K562 (cell line): ENCODE results near the gene COCH. TPM values are rescaled to one million over a fixed set of nuclear protein-coding genes. Genes with fewer than 3 reads are reported as not detected.

Experiments
- ATAC-seq: fragments of 200-7000 bp; cut with Tn5 transposase; 3 replicates; pipeline ENCODE4 v1.9.1; 2020; ENCODE audit warnings: moderate library complexity
- BruUV-seq: library from RNA; stranded (reverse); fragments of 400-500 nt; replicated peaks from 2 replicates; lab custom pipeline; 2021; lab: Mats Ljungman, UMichigan
- CTCF ChIA-PET: fragments of 300-600 bp; formaldehyde crosslinking; extraction: SDS; loops from one replicate; lab custom pipeline; 2021; ENCODE audit warnings: low intra/inter-chr PET ratio; lab: Yijun Ruan, JAX
- POLR2A ChIA-PET: fragments of 300-600, 350-650 bp; sonication (Branson Sonifier 250); formaldehyde crosslinking; extraction: SDS; loops from one replicate; lab custom pipeline; 2021; ENCODE audit warnings: antibody characterized with exemption, inconsistent platforms; lab: Yijun Ruan, JAX
- DNase-seq, 4 experiments: peaks; one replicate each; pipeline versions ENCODE4 v3.0.0 to v3.0.0-alpha.2; 2011 to 2018; ENCODE audit warnings: low spot score in 3 of 4, mixed read lengths in 3 of 4; ENCODE audit errors: extremely low read depth in 1 of 4
- FAIRE-seq: peaks from 2 replicates; lab custom pipeline; 2011; peaks lifted over from hg19 to GRCh38; lab: Jason Lieb, UNC
- H2AFZ ChIP-seq: 2 replicates; pipeline ENCODE4 v1.6.0; 2011; ENCODE audit warnings: low read depth, low read length, control low read depth, inconsistent platforms
- H3K27ac ChIP-seq: fragments of 200-600 bp; 3 replicates; pipeline ENCODE4 v1.8.0; 2011; ENCODE audit warnings: low read depth, mild to moderate bottlenecking, control low read depth, inconsistent platforms, low read length, moderate library complexity, mixed read lengths; ENCODE audit errors: extremely low read depth
- H3K27me3 ChIP-seq, 2 experiments: fragments of 300-600 bp in 1 of 2; 2 replicates in 1 of 2; 3 replicates in 1 of 2; pipeline versions ENCODE4 v1.6.0 to v1.8.0; 2011; ENCODE audit warnings: inconsistent platforms in 2 of 2, low read length in 2 of 2, mild to moderate bottlenecking in 1 of 2, mixed read lengths in 1 of 2, moderate library complexity in 1 of 2; ENCODE audit not compliant: control insufficient read depth in 2 of 2, insufficient read depth in 2 of 2
- H3K36me3 ChIP-seq: fragments of 300-600 bp; 3 replicates; pipeline ENCODE4 v1.8.0; 2011; ENCODE audit warnings: mild to moderate bottlenecking, low read length, inconsistent platforms; ENCODE audit not compliant: control insufficient read depth, insufficient read depth
- H3K4me1 ChIP-seq, 2 experiments: fragments of 200-600 bp in 1 of 2; replicated peaks in 1 of 2; 2 replicates in 1 of 2; 3 replicates in 1 of 2; pipeline versions ENCODE4 v1.5.1 to v1.8.0; 2011; ENCODE audit warnings: inconsistent platforms in 2 of 2, low read length in 2 of 2, mild to moderate bottlenecking in 1 of 2, mixed read lengths in 1 of 2, moderate library complexity in 1 of 2; ENCODE audit not compliant: control insufficient read depth in 2 of 2, insufficient read depth in 2 of 2
- H3K4me2 ChIP-seq: 2 replicates; pipeline ENCODE4 v1.6.1; 2011; ENCODE audit warnings: low read length, control low read depth, inconsistent platforms, mixed read lengths; ENCODE audit not compliant: insufficient read depth
- H3K4me3 ChIP-seq: fragments of 200-600 bp; sonication (generic), shearing (Covaris generic); 2 replicates; pipeline ENCODE4 v1.5.1; 2016; ENCODE audit warnings: control low read depth, inconsistent platforms
- H3K79me2 ChIP-seq: fragments of 200-600 bp; 3 replicates; pipeline ENCODE4 v1.8.0; 2011; ENCODE audit warnings: low read length, inconsistent platforms; ENCODE audit not compliant: control insufficient read depth, insufficient read depth
- H3K9ac ChIP-seq, 2 experiments: 2 replicates each; pipeline versions ENCODE4 v1.6.0 to v1.6.1; 2011; ENCODE audit warnings: low read depth in 2 of 2, low read length in 2 of 2, control low read depth in 1 of 2, inconsistent platforms in 1 of 2, mild to moderate bottlenecking in 1 of 2, mixed read lengths in 1 of 2; ENCODE audit not compliant: insufficient read depth in 1 of 2
- H3K9me1 ChIP-seq: one replicate; pipeline ENCODE4 v1.6.0; 2011; ENCODE audit warnings: inconsistent platforms, mild to moderate bottlenecking, low read length, moderate library complexity; ENCODE audit not compliant: control insufficient read depth, insufficient read depth
- H3K9me3 ChIP-seq: replicated peaks from 2 replicates; pipeline ENCODE4 v1.5.1; 2011; ENCODE audit warnings: low read depth, low read length, inconsistent platforms; ENCODE audit not compliant: control insufficient read depth, insufficient read depth
- H4K20me1 ChIP-seq: replicated peaks from 2 replicates; pipeline ENCODE4 v1.6.1; 2011; ENCODE audit warnings: low read length, inconsistent platforms, mixed read lengths; ENCODE audit not compliant: control insufficient read depth, insufficient read depth
- BRCA1 ChIP-seq, 2 experiments: fragments of 450-650 bp in 1 of 2; sonication (generic) in 1 of 2; formaldehyde crosslinking in 1 of 2; IDR thresholded peaks; 2 replicates each; pipeline versions ENCODE4 v1.5.0 to v1.6.1; 2017 to 2020; ENCODE audit warnings: mild to moderate bottlenecking in 1 of 2, missing genetic modification reagents in 1 of 2
- E2F4 ChIP-seq: sonication (generic); formaldehyde crosslinking; IDR thresholded peaks from 2 replicates; pipeline ENCODE4 v1.8.0; 2022; ENCODE audit warnings: mild to moderate bottlenecking, low read depth, missing genetic modification reagents
- ZBTB1 ChIP-seq: sonication (generic); formaldehyde crosslinking; IDR thresholded peaks from 2 replicates; pipeline ENCODE4 v1.8.1; 2023; ENCODE audit warnings: missing genetic modification reagents, low read depth, mild to moderate bottlenecking, borderline replicate concordance
- ZNF316 ChIP-seq: fragments of 450-650 bp; IDR thresholded peaks from 2 replicates; pipeline ENCODE4 v1.6.1; 2016
- WGBS: fragments of 100-300 bp; shearing (Covaris generic); methylation state at CpG from one replicate; pipeline ENCODE4 v1.1.6; 2016; ENCODE audit warnings: low coverage, mixed read lengths; ENCODE audit not compliant: insufficient coverage; ENCODE audit errors: missing lambda C conversion rate; 5-methylcytosine and 5-hydroxymethylcytosine counted together
- in situ Hi-C: fragments of 300-500 bp; cut with MboI; formaldehyde crosslinking; loops from 4 replicates; pipeline ENCODE4 v1.15.0; 2018; ENCODE audit warnings: inconsistent platforms, mixed read lengths
- intact Hi-C: fragments of 100-400 bp; cut with micrococcal nuclease; formaldehyde crosslinking; loops from 2 replicates; pipeline ENCODE4 v1.14.2; 2022
- polyA plus RNA-seq, 8 experiments: library from polyadenylated mRNA; depleted of rRNA in 4 of 8; stranded (reverse) in 5 of 8; unstranded in 3 of 8; fragments of >200 nt; fragmentation: Nextera tagmentation in 2 of 8; fragmentation: Illumina TruSeq in 1 of 8; extraction: Ambion mirVana in 2 of 8; extraction: Trizol in 1 of 8; gene quantifications; 2 replicates each; pipeline versions ENCODE4 v1.2.1 to v1.2.3, GENCODE V29; 2011 to 2014; ENCODE audit warnings: inconsistent platforms in 1 of 8, missing spikeins in 1 of 8
- total RNA-seq, 7 experiments: library from RNA; depleted of rRNA in 6 of 7; stranded (reverse); fragments of >200 nt in 6 of 7; fragmentation: Illumina TruSeq in 2 of 7; extraction: Trizol in 2 of 7; gene quantifications; 2 replicates each; pipeline versions ENCODE4 v1.2.1 to v1.2.3, GENCODE V29; 2011 to 2021; ENCODE audit warnings: low replicate concordance in 1 of 7
- TF ChIP-seq, protein P1 (sequence below), 2 experiments: IDR thresholded peaks in 1 of 2; conservative IDR thresholded peaks in 1 of 2; 2 replicates each; pipeline ENCODE4 v1.6.1; 2016; ENCODE audit warnings: low read depth in 2 of 2, mild to moderate bottlenecking in 1 of 2, missing compliant biosample characterization in 1 of 2, missing genetic modification characterization in 1 of 2, moderate library complexity in 1 of 2

COCH gene
- total and polyA plus RNA-seq, 9 of the 15 experiments (the other 6 are each of a cell fraction or from before 2014, with no cell fraction given) = 27.0 to 141 (median 69.3) TPM

DNA sequence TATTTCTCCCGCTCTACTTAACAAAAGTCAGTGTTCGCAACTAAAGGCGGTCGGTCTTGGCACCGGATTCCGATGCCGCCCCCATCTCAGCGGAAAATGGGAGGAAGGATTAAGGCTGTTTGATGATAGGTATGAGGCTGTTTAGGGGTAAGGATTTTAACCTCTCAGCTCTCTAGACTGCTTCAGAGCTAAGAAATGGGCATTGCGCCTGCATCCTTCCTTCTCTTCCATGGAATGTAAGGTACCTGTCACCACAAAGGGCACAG is 1.4 kb downstream of the COCH start:
- peak overlapping the region; percentile 70 for H3K4me3 ChIP-seq
- H3K9me1 ChIP-seq = no peaks in the 10 kb centered on the region
- no peaks in the 10 kb centered on the region for H4K20me1 ChIP-seq
- H3K4me1 ChIP-seq = peaks cover 15 to 22% of the 10 kb centered on the region in 2 experiments; a peak in 4 of 5 replicates
- ChIA-PET POLR2A (no interaction called here), CTCF (no interaction called here)
- ATAC-seq (no peak), FAIRE-seq (no peak), DNase-seq (no peak)
- intact Hi-C loops (no loop called here), in situ Hi-C loops (no loop called here)
- H3K36me3 ChIP-seq = peaks cover 42% of the 10 kb centered on the region
- no peak for TF ChIP-seq E2F4 (CRISPR knock-in tag)
- no peak for TF ChIP-seq BRCA1 (IDR thresholded peaks at IDR 0.05)
- TF ChIP-seq BRCA1 (CRISPR knock-in tag; IDR thresholded peaks at IDR 0.05) = no peak
- no peak for TF ChIP-seq ZNF316
- no peak for TF ChIP-seq ZBTB1 (CRISPR knock-in tag)
- TF ChIP-seq, protein P1, sequence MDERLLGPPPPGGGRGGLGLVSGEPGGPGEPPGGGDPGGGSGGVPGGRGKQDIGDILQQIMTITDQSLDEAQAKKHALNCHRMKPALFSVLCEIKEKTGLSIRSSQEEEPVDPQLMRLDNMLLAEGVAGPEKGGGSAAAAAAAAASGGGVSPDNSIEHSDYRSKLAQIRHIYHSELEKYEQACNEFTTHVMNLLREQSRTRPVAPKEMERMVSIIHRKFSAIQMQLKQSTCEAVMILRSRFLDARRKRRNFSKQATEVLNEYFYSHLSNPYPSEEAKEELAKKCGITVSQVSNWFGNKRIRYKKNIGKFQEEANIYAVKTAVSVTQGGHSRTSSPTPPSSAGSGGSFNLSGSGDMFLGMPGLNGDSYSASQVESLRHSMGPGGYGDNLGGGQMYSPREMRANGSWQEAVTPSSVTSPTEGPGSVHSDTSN (CRISPR knock-in tag; IDR thresholded peaks at IDR 0.05; ENCODE audit: low read depth) = no peak
- TF ChIP-seq, protein P1 (tag; conservative IDR thresholded peaks at IDR 0.05; ENCODE audit: low read depth) = no peak
- H3K9me3 ChIP-seq = no peaks in the 10 kb centered on the region
- peaks cover 36% of the 10 kb centered on the region for H3K79me2 ChIP-seq
- H3K4me2 ChIP-seq = peak overlapping the region; percentile 90
- H2AFZ ChIP-seq = peak overlapping the region; percentile 97
- TSS peak; percentile 38 for BruUV-seq
- no peaks in the 10 kb centered on the region for H3K27me3 ChIP-seq
- 12% methylated on average over 8 of the region's 9 CpGs for WGBS
- H3K9ac ChIP-seq = peak overlapping the region; percentile 82 to 98; a peak in 3 of 4 replicates
- H3K27ac ChIP-seq = peak overlapping the region; percentile 82
